HepG2 (cell line): Measurements from ENCODE around the gene CLDN15.

ENCODE experiments used
- EP300 ChIP-seq, 3 experiments: sonication (generic) in 1 of 3; formaldehyde crosslinking in 1 of 3; IDR thresholded peaks; 2 replicates each; pipeline versions ENCODE4 v1.5.1 to v1.6.1; 2011 to 2020; ENCODE audit warnings: low read depth in 2 of 3, low read length in 2 of 3, borderline replicate concordance in 1 of 3, improper control_type of control experiment in 1 of 3, mild to moderate bottlenecking in 1 of 3, missing genetic modification reagents in 1 of 3, moderate library complexity in 1 of 3
- EZH2 ChIP-seq: conservative IDR thresholded peaks from 2 replicates; pipeline ENCODE4 v1.6.1; 2012; ENCODE audit warnings: mild to moderate bottlenecking, low read depth, low read length, moderate library complexity
- ZNF282 ChIP-seq: fragments of 450-650 bp; IDR thresholded peaks from 2 replicates; pipeline ENCODE4 v1.6.1; 2018; ENCODE audit not compliant: partially characterized antibody

GRCh38 chr7:101201695-101202602 lies 35.7 kb downstream of the CLDN15 start:
- TF ChIP-seq ZNF282: no peak
- 0 out of 4 replicates have a peak, but pooled peaks of 1 of the 2 experiments have one; percentile 7 for TF ChIP-seq EP300 (IDR thresholded peaks at IDR 0.05; ENCODE audit: low read depth in 2 of 2, low read length in 2 of 2)
- no peak for TF ChIP-seq EP300 (CRISPR knock-in tag; IDR thresholded peaks at IDR 0.05; ENCODE audit: borderline replicate concordance)
- TF ChIP-seq EZH2: no peak
